Endothelial cell of umbilical vein (primary cell): ENCODE data around the gene DOK1.

ENCODE experiments used
- EZH2 ChIP-seq: IDR thresholded peaks from 2 replicates; pipeline ENCODE4 v1.6.1; 2012; ENCODE audit warnings: borderline replicate concordance, low read depth, mild to moderate bottlenecking, moderate library complexity, low read length, inconsistent platforms; ENCODE audit not compliant: severe bottlenecking
- POLR2AphosphoS5 ChIP-seq: IDR thresholded peaks from 2 replicates; pipeline ENCODE4 v1.6.1; 2012; ENCODE audit warnings: low read depth, mild to moderate bottlenecking, control low read depth, low read length, moderate library complexity; ENCODE audit not compliant: insufficient read depth
- TF ChIP-seq, protein P1 (sequence below), 2 donors: IDR thresholded peaks; 1 replicate in 1 of 2; 2 replicates in 1 of 2; pipeline ENCODE4 v1.5.1; 2011; ENCODE audit warnings: low read length in 2 of 2, mild to moderate bottlenecking in 2 of 2, moderate library complexity in 2 of 2, control low read depth in 1 of 2, inconsistent platforms in 1 of 2, low read depth in 1 of 2; ENCODE audit not compliant: insufficient read depth in 1 of 2; ENCODE audit errors: extremely low read depth in 1 of 2
- TF ChIP-seq, protein P2 (sequence below): IDR thresholded peaks from 2 replicates; pipeline ENCODE4 v1.6.1; 2011; ENCODE audit not compliant: insufficient read depth, insufficient read length

DNA sequence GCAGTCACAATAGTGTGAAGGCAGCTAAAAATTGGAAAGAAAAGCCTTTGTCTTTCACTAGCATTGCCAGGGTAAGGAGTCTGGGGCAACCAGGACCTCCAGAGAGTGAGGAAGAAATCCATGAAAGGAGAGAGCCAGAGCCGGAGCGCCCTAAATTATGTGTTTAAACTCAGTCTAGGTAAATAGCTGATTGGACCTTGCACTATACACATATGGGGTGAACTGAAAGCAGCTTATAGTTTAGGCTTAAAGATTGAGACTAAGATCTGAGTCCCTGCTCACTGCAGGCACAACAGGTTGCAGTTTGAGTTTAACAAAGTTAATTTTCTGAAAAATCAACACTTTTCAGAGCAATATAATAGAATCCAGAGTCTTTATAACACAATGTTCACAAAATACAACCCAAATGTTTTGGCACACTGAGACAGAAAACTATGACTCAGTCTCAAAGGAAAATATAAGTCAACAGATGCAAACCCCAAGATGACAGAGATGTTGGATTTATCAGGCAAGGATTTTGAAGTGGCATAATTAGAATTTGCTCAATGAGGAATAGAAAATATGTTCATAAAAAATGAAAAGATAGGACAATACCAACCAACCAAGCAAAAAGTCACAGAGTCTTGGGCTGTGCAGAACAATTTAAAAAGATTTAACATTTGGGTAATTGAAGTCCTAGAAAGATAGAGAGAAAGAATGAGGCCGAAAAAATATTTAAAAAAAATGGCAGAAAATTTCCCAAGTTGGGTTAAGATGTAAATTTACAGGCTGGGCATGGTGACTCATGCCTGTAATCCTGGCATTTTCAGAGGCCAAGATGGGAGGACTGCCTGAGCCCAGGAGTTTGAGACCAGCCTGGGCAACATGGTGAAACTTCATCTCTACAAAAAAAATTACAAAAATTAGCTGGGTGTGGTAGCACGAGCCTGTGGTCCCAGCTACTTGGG is 39.6 kb downstream of the DOK1 start:
- TF ChIP-seq, protein P1, sequence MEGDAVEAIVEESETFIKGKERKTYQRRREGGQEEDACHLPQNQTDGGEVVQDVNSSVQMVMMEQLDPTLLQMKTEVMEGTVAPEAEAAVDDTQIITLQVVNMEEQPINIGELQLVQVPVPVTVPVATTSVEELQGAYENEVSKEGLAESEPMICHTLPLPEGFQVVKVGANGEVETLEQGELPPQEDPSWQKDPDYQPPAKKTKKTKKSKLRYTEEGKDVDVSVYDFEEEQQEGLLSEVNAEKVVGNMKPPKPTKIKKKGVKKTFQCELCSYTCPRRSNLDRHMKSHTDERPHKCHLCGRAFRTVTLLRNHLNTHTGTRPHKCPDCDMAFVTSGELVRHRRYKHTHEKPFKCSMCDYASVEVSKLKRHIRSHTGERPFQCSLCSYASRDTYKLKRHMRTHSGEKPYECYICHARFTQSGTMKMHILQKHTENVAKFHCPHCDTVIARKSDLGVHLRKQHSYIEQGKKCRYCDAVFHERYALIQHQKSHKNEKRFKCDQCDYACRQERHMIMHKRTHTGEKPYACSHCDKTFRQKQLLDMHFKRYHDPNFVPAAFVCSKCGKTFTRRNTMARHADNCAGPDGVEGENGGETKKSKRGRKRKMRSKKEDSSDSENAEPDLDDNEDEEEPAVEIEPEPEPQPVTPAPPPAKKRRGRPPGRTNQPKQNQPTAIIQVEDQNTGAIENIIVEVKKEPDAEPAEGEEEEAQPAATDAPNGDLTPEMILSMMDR (IDR thresholded peaks at IDR 0.05; ENCODE audit: extremely low read depth in 1 of 2, insufficient read depth in 1 of 2, low read depth in 1 of 2, low read length in 2 of 2): no peak
- TF ChIP-seq POLR2AphosphoS5 (no peak), EZH2 (no peak)
- TF ChIP-seq, protein P2, sequence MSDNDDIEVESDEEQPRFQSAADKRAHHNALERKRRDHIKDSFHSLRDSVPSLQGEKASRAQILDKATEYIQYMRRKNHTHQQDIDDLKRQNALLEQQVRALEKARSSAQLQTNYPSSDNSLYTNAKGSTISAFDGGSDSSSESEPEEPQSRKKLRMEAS: no peak
